Measurements from ENCODE around the gene HTT.
"Not testable (repeated sequence)": the region's sequence is repeated elsewhere in the genome, so short reads cannot be mapped to it uniquely, and the experiment has no call there.

HTT gene

DNA sequence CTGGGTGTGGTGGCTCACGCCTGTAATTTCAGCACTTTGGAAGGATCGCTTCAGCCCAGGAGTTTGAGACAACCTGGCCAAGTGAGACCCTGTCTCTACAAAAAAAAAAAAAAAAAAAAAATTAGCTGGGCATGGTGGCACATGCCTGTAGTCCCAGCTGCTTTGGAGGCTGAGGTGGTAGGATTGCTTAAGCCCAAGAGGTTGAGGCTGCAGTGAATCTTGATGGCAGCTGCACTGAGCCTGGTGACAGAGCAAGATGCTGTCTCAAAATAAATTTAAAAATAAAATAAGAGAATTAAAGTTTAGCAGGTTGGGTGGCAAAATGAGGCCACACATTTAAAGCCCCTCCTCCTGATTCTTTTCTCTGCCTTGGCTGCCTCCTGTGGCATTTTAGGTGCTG lies 47.1 kb downstream of the HTT start:
- DNase-seq (ENCODE audit: low read depth) = no peak

DNA sequence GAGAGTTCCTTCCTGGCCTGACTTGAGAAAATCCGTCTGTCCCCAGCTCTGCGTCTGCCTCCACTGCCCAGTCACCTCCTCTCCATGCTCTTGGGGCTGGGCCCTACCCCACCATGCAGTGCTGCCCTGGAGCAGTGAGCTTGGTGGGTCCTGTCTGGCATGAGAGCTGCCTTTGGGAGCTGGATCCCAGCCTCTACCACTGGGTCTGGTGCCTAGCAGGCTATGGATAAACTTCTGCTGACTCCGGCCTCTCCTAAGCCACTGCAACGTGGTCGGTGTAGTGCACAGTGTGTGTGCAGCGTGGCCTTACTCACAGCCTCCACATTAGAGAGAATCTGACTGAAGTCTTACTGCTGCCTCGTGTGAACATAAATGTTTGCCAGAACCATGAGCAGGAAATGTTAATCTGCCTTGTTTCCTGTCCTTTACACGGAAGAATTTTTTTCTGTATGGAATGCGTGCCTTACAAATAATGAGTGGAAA lies 47.6 kb downstream of the HTT start:
- no peak for DNase-seq (ENCODE audit: low read depth)

- no peak for DNase-seq (ENCODE audit: low read depth)
Measured at GRCh38 chr4:3123181-3123671, 48.7 kb downstream of the HTT start.

DNA sequence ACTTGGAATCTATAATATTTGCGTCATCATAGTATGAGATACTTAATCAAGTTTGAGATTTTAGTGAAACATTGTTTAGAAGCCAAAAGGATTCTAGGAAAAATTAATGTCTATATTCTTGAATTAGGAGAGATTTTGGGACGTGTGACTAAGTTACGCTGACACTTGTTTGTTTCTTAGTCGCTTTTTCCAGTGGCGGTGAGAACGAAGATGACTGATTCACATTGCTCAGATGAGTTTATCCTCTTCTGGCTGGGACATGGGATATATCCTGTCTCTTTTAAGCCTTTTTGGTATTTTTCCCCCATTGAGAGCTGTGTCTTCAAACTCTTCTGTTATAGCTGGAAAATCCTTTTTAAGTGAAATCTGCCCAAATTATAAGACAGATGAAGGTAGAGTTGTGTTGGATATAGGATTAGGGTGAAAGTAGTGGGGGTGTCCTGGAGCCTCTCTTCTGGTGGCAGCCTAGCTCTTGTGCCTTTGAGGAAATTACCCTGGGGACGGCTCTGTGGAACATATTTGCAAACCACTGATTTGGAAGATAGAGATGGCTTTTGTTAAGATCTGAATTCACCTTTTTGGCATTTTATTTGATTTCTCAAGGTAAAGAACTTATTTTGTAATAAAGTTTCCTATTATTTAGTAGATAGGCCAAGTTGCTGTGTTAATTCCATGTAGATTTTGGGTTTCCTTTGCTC lies 49.7 kb downstream of the HTT start:
- DNase-seq (ENCODE audit: low read depth) = no peak

DNA sequence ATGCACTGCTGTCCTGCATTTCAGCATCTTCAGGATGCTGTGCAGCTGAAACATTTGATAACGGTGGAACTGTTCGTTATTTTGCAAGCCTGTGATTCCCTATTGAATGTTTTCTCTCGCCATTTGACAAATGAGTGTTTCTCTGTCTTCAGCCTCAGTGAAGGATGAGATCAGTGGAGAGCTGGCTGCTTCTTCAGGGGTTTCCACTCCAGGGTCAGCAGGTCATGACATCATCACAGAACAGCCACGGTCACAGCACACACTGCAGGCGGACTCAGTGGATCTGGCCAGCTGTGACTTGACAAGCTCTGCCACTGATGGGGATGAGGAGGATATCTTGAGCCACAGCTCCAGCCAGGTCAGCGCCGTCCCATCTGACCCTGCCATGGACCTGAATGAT lies 52.6 kb downstream of the HTT start:
- no peak for DNase-seq (ENCODE audit: low read depth)

DNA sequence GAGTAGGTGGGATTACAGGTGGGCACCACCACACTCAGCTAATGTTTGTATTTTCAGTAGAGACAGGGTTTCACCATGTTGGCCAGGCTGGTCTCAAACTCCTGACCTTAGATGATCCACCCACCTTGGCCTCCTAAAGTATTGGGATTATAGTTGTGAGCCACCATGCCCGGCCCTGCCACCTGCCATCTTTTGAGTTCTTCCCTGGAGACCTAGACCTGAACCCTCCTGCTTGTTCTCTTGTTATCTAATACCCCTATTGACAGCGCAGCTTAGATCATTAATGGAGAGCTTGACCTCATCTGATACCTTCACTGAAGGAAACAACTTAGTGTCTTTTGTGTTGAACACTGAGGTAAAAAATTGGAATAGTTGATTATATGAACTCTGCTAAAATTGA lies 53.6 kb downstream of the HTT start:
- no peak for DNase-seq (ENCODE audit: low read depth)

DNA sequence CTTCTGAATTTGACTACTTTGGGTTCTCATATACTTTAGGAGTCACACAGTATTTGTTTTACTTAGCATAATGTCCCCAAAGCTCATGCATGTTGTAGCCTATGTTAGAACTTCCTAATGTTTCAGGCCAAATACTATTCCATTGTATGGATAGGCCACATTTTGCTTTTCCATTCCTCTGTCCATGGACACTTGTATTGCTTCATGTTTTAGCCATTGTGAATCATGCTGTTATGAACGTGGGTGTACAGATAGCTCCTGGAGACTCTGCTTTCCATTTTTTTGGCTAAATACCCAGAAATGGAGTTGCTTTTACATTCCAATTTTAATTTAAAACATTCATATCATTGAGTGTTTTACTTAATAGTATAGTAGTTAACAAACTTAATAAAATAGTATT lies 54.5 kb downstream of the HTT start:
- no peak for DNase-seq (ENCODE audit: low read depth)

GRCh38 chr4:3130201-3130600 lies 55.7 kb downstream of the HTT start:
- DNase-seq (ENCODE audit: low read depth) = no peak

- no peak for DNase-seq (ENCODE audit: low read depth)
Measured at GRCh38 chr4:3130826-3131225, 56.3 kb downstream of the HTT start.

DNA sequence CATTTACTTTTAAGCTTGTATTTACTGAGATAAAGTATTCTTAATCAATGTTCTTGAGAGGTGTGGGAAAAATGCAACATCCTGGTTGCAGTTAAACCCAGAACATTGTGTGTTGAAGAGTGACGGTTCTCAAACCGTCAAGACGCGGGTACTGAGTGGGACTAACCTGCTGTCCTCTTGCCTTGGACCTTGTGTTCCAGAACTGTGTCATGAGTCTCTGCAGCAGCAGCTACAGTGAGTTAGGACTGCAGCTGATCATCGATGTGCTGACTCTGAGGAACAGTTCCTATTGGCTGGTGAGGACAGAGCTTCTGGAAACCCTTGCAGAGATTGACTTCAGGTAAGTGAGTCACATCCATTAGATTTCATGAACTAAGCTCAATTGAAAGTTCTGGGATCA lies 59.7 kb downstream of the HTT start:
- no peak for DNase-seq (ENCODE audit: low read depth)

DNA sequence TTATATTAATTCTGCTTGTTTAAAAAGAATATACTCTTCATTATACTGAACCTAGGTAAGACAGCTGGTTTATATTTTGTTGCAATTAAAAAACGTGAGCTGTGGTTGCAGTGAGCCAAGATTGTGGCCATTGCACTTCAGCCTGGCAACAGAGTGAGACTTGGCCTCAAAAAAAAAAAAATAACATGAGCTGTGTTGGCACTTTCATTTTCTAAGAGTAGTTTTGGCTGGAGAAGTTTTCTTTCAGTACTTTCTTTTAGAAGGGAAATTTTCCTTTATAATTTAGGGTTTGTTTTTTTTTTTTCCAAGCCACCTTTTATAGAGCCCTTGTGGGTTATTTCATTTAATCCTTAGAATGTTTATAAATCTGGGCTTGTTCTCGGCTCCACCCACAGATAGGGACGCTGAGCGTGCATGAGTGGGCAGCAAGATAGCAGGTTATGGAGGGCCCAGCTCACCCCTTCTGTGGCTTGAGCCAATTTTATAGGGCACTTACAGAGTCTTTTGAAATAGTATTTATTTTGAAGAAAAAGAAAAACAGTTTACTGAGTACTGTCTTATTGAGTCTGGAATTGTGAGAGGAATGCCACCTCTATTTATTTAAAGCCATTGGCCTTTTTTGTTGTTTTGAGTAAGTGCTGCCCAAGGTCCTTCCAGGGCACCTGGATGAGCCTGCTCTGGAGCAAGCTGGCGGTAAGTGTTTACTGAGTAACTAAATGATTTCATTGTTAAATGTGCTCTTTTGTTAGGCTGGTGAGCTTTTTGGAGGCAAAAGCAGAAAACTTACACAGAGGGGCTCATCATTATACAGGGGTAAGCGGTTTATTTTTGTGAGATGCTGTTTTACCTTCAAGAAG lies 60.9 kb downstream of the HTT start:
- DNase-seq (ENCODE audit: low read depth) = no peak

DNA sequence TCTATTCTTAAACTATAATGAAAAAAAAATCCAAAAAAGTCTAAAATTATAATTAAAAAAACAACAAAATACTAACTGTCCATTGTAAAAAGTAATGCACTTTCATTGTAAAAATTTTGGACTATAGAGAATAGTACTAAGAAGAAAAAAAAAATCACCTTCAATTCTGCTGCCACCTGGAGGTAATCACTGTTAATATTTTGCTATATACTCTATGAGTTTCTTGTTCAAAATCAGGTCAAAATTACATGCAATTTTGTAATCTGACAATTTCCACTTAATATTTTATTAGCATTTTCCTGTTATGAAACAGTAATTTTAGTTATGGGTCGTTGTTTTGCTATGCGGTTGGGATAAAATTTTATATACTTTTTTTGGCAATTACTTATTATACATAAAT lies 62.0 kb downstream of the HTT start:
- no peak for DNase-seq (ENCODE audit: low read depth)

- no peak for DNase-seq (ENCODE audit: low read depth)
Measured at GRCh38 chr4:3137908-3138307, 63.4 kb downstream of the HTT start.

DNA sequence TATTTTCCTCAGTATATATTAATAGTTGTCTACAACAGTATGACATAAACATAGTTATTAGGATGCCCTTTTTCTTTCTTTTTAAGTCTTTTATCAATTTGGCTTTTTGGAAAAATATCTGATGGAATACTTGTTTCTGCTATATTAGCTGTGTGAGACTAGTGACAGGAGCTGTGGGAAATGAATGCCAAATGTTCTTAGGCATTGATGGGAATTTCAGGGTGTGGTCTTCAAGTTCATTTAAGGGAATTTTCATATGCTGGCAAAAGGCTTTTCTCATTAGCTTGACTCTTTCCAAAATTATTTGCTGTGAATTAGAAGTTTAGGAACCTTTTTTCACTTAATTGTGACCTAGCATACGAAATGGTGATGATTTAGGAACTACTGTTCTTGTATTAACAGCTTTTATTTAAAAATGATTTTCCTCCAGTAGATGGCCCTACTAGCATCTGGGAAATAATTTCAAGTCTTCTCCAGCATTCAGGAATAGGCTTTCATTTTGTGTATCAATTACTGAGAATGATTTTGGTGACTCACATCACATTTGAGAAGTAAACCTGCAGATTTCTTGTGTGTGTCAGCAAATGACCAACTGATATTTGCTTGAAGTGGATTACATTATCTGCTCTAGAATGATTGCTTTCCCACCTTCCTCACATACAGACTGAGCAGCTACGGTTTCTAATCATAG lies 70.9 kb downstream of the HTT start:
- no peak for DNase-seq (ENCODE audit: low read depth)

DNA sequence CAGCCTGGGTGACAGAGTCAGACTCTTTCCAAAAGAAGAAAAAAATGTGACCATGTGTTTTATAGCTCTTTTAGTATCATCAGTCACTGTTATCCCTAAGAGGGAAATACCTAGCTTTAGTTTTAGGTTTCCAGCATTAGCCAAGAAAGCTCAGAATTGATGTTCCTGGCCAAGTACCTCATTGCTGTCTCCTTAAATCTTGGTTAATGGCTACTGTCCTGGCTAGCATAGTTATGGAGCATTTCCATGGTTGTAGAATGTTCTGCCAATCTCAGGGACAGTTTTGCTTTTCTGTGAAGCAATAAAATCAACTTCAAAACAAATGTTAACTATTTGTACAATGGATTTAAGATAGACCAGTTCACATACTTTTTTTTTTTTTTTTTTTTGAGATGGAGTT lies 74.4 kb downstream of the HTT start:
- no peak for DNase-seq (ENCODE audit: low read depth)

- not testable (repeated sequence) for DNase-seq (ENCODE audit: low read depth)
Measured at GRCh38 chr4:3151238-3151637, 76.8 kb downstream of the HTT start.

DNA sequence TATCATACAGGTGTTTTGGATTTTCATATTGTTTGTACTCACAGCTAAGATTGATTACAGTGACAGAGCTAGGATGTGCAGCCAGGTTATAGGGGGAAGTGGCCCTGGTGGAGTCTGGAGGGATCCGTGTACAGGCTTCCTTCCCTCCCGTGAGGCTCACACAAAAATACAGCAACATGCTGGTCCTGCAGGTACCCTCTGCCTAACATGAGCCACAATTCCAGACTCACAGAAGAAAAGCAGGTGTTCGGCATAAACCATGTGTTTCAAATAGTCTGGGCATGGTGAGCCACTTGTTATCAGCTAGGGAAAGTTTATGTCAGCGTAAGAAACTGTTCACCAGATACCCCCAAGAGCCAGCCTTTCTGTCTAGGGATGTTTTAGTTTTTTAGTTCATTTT lies 82.9 kb downstream of the HTT start:
- no peak for DNase-seq (ENCODE audit: low read depth)

- DNase-seq (ENCODE audit: low read depth) = no peak
Measured at GRCh38 chr4:3158841-3159240, 84.4 kb downstream of the HTT start.

DNA sequence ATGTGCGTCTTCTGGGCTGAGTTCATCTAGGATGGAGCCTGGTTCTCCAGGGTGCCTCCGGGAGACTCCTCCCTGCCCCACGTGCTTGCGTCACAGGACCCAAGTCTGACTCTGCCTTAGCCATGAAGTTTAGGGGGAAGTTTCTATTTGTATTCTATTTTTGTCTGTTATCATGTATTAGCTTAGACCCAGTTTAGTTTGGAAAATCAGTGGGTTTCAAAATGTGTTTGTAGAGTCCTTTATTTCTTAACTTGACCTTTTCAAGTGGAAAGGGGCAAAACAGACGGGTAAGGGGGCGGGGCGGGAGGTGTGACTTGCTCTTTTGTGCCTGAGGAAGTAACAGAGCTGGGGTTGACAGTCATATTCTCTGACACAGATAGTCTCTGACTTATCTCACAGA lies 86.0 kb downstream of the HTT start:
- DNase-seq (ENCODE audit: low read depth) = no peak

DNA sequence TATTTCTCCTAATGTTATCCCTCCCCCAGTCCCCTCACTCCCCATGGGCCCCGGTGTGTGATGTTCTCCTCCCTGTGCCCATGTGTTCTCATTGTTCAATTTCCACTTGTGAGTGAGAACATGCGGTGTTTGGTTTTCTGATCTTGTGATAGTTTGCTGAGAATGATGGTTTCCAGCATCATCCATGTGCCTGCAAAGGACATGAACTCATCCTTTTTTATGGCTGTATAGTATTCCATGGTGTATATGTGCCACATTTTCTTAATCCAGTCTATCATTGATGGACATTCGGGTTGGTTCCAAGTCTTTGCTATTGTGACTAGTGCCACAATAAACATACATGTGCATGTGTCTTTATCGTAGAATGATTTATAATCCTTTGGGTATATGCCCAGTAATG lies 86.6 kb downstream of the HTT start:
- DNase-seq (ENCODE audit: low read depth) = not testable (repeated sequence)

DNA sequence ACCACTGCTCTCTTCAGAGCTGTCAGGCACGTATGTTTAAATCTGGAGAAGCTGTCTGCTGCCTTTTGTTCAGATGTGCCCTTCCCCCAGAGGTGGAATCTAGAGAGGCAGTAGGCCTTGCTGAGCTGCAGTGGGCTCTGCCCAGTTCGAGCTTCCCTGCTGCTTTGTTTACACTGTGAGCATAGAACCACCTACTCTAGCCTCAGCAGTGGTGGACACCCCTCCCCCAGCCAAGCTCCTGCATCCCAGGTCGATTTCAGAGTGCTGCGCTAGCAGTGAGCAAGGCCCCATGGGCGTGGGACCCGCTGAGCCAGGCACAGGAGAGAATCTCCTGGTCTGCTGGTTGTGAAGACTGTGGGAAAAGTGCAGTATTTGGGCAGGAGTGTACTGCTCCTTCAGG lies 92.0 kb downstream of the HTT start:
- DNase-seq (ENCODE audit: low read depth) = not testable (repeated sequence)

DNA sequence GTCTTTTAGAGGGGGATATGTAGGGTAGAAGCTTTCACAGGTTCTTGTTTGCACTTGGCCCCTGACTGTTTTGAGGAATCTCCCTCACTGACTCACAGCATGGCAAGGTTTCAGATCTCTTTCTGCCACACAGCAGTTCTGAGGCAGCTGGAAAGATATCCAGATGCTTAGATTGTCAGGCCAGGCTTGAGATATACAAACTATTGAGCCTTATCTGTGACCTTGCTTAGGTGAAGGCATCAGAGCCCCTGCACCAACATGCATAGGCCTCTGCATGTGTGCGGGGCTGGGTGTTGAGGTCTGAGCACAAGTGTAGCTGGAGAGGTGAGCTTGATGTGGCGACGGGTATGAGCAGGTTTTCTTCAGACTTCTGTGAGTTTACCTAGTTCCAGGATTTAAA lies 93.5 kb downstream of the HTT start:
- no peak for DNase-seq (ENCODE audit: low read depth)
